Choroid plexus epithelial cell (primary cell): ENCODE measurements around the gene SLC37A2.

Source experiments
- DNase-seq: peaks from one replicate; pipeline ENCODE4 v3.0.0-alpha.2; 2010; ENCODE audit warnings: low read depth
- H3K4me3 ChIP-seq: 2 replicates; pipeline ENCODE4 v1.5.1; 2011; ENCODE audit warnings: low read depth, mild to moderate bottlenecking, control low read depth, low read length, moderate library complexity
- TF ChIP-seq, protein P1 (sequence below): conservative IDR thresholded peaks from 2 replicates; pipeline ENCODE4 v1.5.1; 2011; ENCODE audit warnings: low read depth, mild to moderate bottlenecking, control low read depth, inconsistent platforms, low read length, moderate library complexity

SLC37A2 gene

DNA sequence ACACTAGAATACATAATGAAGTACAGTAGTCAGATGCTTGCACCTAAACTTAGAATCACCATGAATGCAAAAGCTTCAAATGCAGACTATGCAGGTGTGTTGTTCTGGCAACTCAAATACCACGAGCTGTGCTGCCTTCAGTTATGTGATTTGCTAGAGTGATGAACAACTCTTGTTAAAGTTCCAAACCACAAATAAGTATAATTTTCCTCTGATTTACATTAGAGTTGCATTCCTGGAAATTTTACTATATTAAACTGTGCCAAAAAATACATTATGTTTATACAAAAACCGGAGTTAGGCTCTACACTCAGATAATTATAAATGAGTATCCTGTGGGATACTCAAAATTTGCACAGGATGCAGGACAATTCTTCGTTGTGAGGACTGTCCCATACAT lies 45.4 kb downstream of the SLC37A2 start:
- TF ChIP-seq, protein P1, sequence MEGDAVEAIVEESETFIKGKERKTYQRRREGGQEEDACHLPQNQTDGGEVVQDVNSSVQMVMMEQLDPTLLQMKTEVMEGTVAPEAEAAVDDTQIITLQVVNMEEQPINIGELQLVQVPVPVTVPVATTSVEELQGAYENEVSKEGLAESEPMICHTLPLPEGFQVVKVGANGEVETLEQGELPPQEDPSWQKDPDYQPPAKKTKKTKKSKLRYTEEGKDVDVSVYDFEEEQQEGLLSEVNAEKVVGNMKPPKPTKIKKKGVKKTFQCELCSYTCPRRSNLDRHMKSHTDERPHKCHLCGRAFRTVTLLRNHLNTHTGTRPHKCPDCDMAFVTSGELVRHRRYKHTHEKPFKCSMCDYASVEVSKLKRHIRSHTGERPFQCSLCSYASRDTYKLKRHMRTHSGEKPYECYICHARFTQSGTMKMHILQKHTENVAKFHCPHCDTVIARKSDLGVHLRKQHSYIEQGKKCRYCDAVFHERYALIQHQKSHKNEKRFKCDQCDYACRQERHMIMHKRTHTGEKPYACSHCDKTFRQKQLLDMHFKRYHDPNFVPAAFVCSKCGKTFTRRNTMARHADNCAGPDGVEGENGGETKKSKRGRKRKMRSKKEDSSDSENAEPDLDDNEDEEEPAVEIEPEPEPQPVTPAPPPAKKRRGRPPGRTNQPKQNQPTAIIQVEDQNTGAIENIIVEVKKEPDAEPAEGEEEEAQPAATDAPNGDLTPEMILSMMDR: no peak
- no peak for DNase-seq
- no peak overlapping the region for H3K4me3 ChIP-seq

DNA sequence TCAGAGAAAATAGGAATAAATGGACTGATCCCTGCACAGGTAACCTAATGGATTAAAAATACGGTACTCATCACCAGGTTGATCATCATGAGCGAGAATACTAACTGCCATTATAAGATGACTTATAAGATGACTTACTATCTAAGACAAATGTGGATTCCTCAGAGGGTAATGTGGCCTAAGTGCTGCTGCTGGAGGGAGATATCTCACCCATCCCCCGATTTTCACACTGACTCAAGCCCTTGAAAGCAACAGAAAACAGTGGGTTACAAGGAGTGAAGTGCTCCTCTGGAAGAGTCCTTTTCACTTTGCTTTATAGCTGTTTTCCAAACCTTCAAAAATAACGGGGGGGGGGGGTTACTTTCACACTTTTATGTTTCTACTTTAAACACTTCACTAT lies 47.4 kb downstream of the SLC37A2 start:
- peak; percentile 23 for DNase-seq
- peak overlapping the region; percentile 87 for H3K4me3 ChIP-seq
- TF ChIP-seq, protein P1: no peak

DNA sequence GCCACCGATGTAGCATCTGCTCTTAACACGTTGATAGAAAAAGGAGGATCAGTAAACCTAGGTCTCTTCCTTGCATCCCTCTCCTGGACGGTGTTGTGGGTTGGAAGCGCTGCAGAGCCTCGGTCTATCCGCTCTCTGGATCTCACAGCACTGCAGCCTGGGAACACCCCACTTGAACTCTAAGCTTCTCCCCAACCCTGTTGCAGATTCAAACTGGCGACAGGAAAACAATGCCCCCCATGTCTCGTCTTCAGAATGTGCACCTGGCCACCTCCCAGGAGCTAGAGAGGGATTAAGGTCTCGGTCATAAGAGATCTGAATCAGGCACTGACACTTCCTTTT lies 47.9 kb downstream of the SLC37A2 start:
- DNase-seq: peak; percentile 23

DNA sequence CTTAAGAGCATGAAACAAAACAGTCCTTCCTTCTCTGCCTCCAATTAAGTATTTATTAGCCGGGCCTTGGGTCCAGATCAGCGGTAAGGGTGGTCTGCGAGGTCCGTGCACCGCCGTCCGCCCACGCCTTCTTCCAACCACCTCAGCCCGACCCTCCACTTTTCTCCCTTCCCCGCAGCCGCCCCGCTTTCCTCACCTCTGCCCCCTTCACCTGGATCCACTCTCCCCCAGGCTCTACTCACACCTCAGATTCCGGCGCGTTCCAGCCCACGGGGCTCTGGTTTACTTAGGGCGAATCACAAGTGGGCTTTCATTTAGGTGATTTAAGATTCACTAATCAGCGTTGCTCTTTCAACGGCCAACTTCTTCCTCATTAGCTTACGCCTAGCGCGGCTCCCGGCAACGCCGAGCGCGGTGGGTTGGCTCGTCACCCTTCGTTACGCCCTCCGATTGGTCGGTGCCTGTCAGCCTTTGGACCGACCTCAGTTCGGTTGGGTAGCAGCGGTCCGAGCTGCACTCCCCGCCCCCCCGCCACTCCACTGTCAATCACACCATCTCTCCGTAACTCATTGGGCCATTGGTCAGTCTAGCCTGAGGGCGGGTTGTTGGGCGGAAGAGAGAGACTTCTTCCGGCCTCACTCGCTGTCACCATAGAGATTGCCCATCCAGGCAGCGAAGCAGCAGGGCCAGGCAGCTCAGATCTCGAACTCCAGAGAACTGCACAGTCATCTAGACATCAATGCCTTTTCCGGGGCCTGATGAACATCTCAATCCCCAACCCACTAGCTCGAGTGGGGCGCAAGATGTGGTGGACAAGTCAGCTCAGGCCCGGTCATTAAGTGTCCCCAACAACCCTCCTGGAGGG lies 48.5 kb downstream of the SLC37A2 start, which contains the start of gene TMEM218:
Gene TMEM218, minus strand, starts transcription at position 284 of the 865 bp plus-strand sequence. CDS start 9,385 bp downstream, outside the sequence.
- TF ChIP-seq, protein P1: no peak
- H3K4me3 ChIP-seq: peak within 1 kb of the TSS; percentile 87
- peak; percentile 100 for DNase-seq

More for the DNA sequence above, 47.9 kb downstream of the SLC37A2 start:
- TF ChIP-seq, protein P1: no peak
- peak overlapping the region; percentile 87 for H3K4me3 ChIP-seq

DNA sequence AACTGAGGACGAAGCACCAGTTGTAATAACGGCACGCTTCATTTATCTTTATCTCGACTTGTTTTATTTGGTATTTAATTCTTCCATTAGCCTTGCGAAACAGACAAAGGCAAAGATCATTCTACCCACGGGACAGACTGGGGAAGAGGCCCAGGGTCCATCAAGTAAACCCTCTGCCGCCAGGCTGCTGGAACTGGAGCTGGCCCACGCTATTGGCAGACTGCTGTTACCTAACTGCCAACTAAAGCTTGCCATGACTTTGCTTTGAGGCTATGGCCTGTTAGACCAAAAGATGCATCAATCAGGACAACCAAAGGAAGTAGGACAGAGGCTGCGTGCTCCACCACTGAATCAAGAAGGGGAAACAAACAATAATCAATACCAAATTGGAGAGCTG lies 49.1 kb downstream of the SLC37A2 start:
- no peak for DNase-seq
- TF ChIP-seq, protein P1: no peak
- H3K4me3 ChIP-seq: peak overlapping the region; percentile 51

DNA sequence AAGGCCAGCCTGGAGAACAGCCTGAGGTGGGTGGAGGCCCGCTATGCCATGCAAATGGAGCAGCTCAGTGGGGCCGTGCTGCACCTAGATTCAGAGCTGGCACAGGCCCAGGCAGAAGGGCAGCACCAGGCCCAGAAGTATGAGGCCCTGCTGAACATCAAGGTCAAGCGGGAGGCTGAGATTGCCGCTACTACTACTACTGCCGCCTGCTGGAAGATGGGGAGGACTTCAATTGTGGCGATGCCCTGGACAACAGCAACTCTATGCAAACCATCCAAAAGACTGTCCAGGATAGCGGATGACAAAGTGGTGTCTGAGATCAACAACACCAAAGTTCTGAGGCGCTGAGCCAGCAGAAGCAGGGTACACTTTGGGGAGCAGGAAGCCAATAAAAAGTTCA lies 51.4 kb downstream of the SLC37A2 start:
- TF ChIP-seq, protein P1: peak; percentile 33
- no peak for DNase-seq
- no peak overlapping the region for H3K4me3 ChIP-seq

DNA sequence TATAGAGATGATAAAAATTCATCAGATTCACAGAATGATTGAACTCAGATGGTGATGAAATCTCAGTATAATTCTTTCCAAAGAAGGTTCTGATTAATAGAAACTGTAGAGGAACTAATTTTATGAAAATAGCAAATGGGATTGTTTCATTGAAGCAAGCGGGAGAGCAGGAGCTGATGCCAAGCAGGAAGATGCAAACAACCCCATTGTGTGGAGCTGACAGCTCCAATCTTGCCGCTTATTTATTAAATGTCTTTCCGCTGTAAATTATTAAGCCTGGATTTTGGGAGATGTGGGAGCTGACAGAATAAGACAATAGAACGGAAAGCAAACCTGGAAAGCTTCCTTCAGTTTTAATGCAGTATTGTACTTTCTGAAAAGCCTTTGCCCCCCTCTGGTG lies 54.3 kb downstream of the SLC37A2 start:
- DNase-seq: no peak

More for the DNA sequence above, 54.3 kb downstream of the SLC37A2 start:
- no peak overlapping the region for H3K4me3 ChIP-seq
- TF ChIP-seq, protein P1: no peak
